Mucosa of gallbladder (tissue), 1 donor: Measurements from ENCODE around the gene SIRT1. TPM values are rescaled to one million over a fixed set of nuclear protein-coding genes. Genes with fewer than 3 reads are reported as not detected.
"Not testable (repeated sequence)": the region's sequence is repeated elsewhere in the genome, so short reads cannot be mapped to it uniquely, and the experiment has no call there.

Source experiments
- DNase-seq: peaks from one replicate; pipeline ENCODE4 v3.0.0-alpha.2; 2020; ENCODE audit warnings: low spot score
- total RNA-seq: library from RNA; stranded (reverse); gene quantifications from one replicate; pipeline ENCODE4 v1.2.1, GENCODE V29; 2021
- donor health status: DM: no; HTN: no; CAD: no.

The SIRT1 gene
- total RNA-seq, result 19.5 TPM

DNA sequence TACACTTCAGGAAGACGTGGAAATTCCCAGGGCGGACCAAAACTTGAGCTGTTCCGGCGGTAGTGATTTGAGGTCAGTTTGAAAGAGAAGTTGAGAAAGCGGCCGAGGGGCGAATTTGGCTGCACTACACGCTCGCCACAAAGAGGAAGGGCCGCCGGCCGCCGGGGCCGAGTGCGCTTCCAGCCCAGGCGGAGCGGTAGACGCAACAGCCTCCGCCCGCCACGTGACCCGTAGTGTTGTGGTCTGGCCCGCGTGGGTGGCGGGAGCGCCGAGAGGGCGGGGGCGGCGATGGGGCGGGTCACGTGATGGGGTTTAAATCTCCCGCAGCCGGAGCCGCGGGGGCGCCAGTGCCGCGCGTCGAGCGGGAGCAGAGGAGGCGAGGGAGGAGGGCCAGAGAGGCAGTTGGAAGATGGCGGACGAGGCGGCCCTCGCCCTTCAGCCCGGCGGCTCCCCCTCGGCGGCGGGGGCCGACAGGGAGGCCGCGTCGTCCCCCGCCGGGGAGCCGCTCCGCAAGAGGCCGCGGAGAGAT is at the start of gene SIRT1:
TSS of gene SIRT1 (plus strand) at position 344 of the 529 bp plus-strand sequence. CDS start at position 410, 66 bp downstream.
- DNase-seq, result peak; percentile 97

DNA sequence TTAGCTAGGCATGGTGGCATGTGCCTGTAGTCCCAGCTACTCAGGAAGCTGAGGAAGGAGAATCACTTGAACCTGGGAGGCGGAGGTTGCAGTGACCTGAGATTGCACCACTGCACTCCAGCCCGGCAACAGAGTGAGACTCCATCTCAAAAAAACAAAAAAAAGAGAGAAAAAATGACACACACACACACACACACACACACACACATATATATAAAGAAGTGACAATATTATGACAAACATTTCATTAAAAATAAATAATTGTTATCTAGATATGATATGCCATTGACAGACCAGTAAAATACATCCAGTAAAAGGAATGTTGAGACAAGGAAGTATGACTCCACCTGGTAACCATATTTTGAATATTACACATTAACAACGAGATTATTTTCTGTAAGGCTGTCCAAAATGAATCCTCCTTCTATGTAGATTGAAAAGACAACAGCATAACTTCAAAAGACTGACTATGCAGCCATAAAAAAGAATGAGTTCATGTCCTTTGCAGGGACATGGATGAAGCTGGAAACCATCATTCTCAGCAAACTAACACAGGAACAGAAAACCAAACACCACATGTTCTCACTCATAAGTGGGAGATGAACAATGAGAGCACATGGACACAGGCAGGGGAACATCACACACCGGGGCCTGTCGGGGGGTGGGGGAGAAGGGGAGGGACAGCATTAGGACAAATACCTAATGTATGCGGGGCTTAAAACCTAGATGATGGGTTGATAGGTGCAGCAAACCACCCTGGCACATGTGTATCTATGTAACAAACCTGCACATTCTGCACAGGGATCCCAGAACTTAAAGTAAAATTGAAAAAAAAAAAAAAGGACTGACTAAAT is 48.7 kb upstream of the SIRT1 start:
- not testable (repeated sequence) for DNase-seq

DNA sequence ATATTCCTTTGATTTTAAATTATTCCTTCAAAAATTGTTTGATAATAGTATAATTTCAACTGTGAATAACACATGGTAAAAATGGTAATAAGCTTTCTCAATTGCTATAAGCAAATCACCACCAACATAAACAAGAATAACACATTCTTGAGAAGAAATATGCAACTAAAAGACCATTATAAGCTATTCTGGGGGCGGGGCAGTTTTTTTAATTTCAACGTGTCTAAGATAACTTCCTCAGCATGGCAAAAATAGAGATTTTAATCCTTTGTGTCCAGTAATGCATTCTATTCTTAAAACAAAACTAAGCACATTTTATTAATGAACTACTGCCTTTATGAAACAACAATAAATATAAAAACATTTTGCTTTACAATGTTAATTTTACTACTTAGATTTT is 48.0 kb upstream of the SIRT1 start:
- no peak for DNase-seq

DNA sequence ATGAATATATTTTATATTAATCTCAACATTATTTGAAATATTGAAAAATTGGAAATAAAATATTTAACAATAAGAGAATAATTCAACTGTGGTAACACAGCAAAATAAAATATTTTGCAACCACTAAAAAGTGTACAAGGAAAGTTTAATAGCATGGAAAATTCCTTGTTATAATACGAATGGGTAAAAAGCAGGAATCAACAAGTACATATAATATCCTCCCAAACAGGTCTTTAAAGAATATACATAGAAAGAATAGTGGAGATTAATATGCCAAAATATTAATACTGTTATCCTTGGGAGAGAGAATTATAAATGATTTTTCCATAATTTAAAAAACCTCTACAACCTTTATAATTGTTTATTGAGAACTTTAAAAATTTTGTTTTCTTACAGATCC is 47.5 kb upstream of the SIRT1 start:
- DNase-seq, result no peak

DNA sequence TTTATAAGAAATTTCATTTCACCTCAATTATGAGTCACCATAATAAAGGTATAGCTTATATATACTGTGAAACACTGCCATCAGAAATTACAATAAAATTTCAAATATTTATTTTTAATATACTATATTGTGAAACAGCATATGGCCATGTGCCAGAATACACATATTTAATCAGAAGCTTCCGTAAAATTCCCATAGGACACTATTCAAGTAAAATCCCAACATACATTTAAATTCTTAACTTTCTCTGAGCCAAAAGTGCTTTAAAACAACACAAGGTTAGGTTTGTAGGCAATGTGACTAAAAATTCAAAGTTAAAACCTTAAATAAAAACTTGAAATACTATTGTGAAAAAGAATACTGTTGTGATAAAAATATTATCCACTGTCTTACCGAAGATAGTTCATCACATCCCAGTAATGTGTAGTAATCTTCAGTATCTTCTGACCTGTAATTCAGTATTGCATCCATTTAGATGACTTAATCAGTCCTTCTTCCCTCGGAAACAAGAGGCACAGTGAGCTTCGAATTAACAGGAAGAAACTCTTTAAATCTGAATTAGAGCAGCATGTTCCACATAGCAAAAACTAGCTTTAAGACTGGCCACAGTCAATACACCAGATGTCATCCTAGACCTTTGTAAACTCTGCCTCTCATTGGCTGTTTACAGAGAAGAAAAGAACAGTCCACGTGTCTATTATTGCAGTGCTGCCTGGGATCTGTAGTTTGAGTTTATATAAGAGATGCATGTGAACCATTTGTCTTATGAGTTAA is 46.7 kb upstream of the SIRT1 start, which contains the start of gene DNAJC12:
TSS of gene DNAJC12 (minus strand) at position 648 of the 774 bp plus-strand sequence. CDS start at position 471, 177 bp downstream.
- DNase-seq, result peak; percentile 22

DNA sequence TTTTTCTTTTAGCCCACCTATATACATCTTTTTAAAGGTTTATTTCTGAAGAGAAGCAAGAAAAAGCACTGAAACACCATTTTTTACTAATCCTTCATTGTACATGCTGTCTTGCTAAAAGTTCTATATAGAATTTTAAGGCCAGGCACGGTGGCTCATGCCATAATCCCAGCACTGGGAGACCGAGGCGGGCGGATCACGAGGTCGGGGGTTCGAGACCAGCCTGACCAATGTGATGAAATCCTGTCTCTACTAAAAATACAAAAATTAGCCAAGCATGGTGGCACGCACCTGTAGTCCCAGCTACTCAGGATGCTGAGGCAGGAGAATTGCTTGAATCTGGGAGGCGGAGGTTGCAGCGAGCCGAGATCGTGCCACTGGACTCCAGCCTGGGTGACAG is 44.9 kb upstream of the SIRT1 start:
- DNase-seq, result not testable (repeated sequence)

DNA sequence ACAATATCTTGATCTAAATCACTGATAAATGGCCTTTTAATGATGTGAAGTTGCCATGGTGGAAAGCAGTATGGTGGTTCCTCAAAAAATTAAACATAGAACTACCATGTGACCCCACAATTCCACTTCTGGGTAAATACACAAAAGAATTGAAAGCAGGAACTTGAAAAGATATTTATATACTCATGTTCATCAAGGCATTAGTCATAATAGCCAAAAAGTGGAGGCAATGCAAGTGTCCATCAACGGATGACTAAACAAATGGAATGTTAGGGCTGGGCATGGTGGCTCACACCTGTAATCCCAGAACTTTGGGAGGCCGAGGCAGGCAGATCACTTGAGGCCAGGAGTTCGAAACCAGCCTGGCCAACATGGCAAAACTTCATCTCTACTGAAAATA is 44.5 kb upstream of the SIRT1 start:
- DNase-seq, result no peak

DNA sequence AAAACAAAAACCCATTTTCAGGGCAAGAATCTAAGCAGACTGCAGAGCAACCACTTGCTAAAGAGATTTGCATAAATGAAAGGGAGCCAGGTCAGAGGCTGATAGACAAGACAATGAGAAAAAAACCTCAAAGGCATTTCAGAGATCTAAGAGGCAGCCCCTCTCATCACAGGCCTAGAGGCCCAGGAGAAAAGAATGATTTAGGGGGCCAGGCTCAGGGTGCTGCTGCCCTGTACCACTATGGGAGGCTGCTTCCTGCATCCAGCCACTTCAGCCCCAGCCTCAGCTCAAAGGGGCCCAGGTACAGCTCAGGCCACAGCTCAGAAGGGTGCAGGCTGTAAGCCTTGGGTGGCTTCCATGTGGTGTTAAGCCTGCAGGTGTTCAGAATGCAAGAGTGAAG is 42.7 kb upstream of the SIRT1 start:
- no peak for DNase-seq

DNA sequence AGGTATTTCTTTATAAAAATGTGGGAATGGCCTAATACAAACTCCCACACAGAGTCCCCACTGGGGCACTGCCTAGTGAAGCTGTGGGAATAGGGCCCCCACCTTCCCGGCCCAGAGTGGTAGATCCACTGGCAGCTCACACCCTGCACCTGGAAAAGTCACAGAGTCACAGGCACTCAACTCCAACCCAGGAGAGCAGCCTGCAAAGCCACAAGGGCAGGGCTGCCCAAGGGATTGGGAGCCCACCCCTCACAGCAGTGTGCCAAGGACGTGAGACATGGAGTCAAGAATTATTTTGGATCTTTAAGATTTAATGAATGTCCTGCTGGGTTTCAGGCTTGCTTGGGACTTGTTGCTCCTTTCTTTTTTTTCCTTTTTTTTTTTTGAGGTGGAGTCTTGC is 41.2 kb upstream of the SIRT1 start:
- no peak for DNase-seq

DNA sequence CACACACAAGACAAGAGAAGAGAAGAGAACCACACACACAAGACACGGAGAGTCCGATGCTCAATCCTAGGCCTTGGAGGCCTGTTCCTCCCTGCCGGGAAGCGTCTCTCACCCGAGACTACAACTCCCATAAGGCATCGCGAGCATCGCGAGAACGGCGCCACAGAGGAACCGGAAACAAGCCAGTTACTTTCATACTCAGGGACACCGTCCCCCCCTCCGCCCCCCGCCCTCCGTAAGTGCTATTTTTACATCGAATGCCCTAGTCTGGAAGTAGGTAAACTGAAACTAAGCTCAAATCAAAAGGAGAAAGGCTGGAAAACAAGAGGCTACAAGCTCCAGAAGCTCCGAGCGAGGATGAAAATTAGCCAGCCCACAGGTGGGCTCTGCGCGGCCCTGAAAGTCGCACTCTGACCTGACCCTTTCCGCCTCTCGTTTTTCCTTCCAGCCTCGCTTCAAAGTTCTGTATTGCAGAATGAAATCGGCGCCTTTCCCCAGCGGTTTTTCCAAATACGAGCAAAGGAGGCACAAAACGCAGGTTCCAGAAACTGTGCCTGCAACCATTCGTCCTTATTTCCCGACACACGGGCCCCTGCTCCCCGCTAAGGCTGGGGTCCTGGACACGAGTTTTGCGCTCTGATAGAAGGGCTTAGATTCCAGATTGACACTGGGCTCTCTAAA is 35.0 kb upstream of the SIRT1 start:
- DNase-seq, result peak; percentile 97

DNA sequence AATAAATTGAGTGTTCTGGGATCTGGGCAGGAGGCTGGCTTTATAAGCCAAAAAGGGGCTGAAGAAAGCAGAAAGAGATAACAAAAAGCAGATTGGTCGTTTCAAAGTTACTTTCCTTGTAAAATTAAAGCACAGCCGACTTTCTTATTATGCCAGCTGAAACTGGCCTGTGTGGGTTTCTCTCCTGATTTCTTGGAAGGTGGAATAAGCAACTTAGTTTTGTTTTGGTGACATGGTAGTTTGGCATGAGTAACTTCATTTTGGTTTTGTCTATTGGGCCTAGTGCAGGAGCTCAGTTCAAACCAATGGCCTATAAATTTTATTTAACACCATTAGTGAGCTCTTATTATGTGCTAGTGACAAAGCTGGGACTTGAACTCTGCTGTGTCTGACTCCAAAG is 33.3 kb upstream of the SIRT1 start:
- no peak for DNase-seq

DNA sequence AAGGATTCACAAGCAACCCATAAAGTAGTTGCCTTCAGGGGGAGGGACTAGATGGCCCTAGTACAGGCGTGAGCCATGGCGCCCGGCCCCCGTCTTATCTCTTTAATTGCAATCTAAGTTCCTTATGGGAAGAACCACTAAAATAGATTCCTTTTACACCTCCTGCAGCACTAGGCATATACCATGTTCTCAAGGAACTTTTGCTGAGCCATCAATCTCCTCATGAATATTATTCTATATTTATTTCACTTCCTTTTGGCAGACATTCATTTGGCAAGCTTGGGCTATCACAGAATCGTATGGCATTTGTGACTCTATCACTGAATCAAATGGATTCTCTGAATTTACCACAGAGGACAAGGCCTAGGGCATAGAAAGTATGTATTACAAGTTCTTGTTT is 31.7 kb upstream of the SIRT1 start:
- no peak for DNase-seq

DNA sequence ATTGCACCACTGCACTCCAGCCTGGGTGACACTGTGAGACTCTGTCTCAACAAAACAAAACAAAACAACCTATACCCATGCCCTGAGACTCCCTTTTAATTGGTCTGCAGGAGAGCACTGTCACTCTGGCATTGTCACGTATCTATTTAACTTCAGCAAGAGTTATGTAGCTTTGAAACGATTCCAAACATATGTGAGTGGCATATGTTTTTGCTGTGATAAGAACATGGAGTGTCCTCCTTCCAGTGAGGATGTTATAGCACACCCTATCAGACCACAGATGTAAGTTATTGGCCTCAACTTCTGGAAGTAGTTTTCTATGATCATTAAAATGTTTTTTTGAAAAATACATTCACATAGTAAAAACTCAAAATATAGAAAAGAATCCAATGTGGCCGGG is 30.9 kb upstream of the SIRT1 start:
- DNase-seq, result no peak

DNA sequence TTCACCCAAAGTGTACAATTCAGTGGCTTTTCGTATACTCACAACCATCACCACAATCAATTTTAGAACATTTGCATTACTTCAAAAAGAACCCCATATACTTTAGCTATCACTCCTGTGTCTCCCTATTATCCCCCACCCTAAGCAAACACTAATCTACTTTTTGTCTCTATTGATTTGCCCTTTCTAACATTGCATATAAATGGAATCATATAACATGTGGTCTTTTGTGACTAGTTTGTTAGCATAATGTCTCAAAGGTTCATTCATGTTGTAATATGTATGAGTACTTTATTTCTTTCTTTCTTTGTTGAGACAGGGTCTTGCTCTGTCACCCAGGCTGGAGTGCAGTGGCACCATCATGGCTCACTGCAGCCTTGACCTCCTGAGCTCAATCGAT is 25.5 kb upstream of the SIRT1 start:
- no peak for DNase-seq

DNA sequence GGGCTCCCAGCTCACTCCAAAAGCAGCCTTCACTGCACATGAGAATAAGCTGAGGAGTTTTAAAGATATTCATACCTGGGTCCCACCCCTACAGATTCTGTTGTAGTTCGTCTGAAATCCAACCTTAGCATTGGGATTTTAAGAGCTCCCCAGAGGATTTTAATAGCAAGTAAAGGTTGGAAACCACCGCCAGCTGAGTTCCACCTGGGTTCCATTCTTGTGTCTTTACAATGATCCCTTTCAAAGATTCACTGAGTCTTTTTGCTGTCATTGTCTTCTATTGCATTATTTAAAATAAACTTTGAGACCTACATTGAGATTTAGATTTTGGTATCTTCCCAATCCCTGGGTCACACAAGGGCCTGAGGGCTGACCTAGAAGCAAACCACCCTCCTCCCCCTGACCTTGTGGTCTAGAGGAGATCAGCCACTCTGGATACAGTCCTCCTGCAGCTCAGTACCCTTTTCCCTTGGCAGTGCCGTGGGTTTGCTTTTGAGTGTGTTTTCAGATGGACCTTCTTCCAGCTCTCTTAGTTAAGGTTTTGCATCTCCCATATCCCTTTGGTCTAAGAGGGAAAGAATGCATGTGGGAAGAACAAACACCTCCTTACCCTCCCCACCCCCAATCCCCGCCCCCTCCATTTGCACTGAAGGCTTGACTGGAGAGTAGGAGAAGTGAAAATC is 22.6 kb upstream of the SIRT1 start:
- DNase-seq, result no peak

DNA sequence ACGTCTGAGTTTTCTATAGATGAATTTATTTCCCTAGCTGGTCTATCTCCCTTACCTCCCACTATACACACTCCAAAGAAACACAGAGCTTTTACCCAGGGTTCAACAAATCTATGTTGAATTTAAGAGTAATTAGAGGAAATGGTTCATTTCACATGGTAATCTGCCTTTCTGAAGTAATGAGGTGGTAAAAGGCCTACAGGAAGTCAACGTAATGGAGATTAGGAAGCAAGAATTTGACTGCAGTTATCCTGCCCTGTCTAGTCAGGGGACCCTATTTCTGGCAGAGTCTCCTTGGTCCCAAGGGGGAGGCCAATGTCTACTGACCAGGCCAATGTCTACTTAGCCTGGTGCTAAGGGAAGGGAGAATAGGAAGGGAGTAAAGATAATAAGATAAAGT is 21.4 kb upstream of the SIRT1 start:
- DNase-seq, result no peak

DNA sequence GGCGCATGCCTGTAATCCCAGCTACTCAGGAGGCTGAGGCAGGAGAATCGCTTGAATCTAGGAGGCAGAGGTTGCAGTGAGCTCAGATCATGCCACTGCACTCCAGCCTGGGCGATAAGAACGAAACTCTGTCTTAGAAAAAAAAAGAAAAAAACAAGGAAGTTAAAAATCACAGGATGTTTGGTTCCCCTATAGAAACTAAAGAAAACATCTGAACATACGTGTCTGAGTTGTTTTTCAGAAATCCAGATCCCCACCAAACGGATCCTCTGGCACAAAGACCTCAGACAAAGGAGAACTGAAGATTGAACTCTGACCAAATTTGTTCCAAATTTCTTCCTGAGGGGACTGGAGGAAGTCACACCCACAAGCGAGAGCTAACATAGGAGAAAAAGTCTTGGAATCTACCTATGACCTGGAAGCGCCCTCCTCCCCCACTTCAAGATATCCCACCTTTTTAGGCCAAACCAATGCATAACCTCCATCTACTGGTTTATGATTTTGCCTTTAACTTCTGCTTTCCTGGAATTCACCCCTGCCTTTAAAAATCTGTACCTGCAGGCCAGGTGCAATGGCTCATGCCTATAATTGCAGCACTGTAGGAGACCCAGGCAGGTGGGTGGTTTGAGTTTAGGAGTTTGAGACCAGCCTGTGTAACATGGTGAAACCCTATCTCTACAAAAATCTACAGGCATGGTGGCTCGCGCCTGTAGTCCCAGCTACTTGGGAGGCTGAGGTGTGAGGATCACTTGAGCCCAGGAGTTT is 19.7 kb upstream of the SIRT1 start:
- no peak for DNase-seq

DNA sequence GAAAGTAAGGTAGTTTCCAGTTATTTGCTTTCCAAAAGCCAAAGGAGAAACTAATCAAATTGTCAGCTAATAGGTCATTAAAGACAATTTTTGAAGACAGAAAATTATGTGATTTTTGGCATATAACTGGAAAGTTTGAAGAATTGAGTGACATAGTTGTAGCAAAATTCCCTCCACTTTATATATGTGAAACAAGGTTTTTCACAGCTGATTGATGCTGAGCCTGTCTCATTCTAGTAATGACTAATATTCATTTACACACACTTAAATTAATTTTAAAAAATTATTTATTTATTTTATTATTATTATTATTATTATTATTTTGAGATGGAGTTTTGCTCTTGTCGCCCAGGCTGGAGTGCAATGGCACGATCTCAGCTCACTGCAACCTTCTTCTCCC is 16.3 kb upstream of the SIRT1 start:
- no peak for DNase-seq

DNA sequence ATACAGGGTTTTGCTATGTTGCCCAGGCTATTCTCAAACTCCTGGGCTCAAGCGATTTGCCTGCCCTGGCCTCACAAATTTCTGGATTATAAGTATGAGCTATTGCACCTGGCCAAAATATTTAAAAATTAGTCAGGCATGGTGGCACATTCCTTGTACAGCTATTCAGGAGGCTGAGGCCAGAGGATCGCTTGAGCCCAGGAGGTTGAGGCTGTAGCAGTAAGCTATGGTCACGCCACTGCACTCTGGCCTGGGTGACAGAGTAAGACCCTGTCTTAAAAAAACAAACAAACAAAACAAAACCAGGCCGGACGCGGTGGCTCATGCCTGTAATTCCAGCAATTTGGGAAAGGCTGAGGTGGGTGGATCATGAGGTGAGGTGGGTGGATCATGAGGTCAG is 14.5 kb upstream of the SIRT1 start:
- DNase-seq, result no peak

DNA sequence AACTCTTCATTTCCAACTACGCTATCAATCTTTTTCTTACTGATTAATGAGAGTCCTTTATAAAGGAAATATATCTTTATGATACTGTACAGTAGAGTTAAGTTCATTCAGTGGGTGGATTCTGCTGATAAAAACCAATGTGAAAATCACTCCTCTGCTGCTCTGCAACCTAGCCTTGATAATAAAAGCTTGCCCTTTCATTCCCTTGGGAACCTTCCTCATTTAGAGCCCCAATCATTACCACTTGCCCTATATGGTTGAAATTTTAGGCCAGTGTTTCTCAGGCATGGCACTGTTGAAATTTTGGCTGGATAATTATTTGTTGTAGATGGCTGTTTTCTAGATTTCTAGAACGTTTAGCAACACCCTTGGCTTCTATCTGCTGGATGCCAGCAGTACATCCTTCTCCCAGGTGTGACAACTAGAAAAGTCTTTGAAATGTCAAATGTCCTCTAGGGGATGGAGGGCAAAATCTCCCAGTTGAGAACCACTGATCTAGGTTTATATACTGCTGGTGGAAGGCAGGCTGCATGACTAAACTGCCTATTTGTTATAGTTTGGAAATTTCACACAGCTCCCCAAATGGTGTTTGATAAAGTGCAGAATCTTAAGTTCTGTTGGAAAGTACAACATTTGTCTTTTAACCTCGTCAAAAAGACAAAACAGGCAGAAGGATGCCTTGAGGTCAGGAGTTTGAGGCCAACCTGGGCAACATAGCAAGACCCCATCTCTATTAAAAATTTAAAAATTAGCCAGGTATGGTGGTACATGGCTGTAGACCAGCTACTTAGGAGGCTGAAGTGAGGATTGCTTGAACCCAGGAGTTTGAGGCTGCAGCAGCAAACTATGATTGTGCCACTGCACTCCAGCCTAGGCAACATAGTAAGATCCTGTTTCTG is 8.9 kb upstream of the SIRT1 start:
- DNase-seq, result no peak
